Measurements from ENCODE around the gene ABTB2. TPM values are rescaled to one million over a fixed set of nuclear protein-coding genes. Genes with fewer than 3 reads are reported as not detected.

The ABTB2 gene
- polyA plus RNA-seq, 2 of the 4 experiments (the other 2 are of a cell fraction): 8.9 to 15.4 TPM

DNA sequence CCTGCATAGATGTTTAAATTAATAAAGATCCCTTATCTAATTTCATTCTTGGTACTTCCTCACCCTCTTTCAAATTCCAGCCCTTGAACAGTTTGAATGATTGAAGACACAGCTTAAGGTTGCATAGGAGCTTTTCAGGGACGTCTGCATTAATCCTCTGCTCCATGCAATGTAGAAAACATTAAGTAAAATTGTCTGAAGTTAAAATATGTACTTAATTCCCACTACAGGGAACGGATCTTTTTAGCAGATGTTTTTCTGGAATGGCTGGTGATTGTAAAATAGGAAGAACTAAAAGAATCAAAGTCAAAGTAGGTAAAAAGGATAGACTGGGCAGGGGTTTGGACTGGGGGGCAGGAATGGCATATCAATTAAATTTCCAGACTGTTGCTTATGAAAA is 58.9 kb downstream of the ABTB2 start:
- CTCF ChIA-PET: interaction anchor here (0.8 to 4.3 kb wide), 4 partner anchors 47 to 124 kb away, joined by 3 to 13 read pairs (median 4); no protein-coding TSS in a partner anchor
- DNase-seq (ENCODE audit: low read depth in 1 of 2, low spot score in 1 of 2) (no peak), FAIRE-seq (no peak), ATAC-seq (no peak)
- Histone ChIP-seq H3K4me3 (no peak overlapping the region), H3K27ac (no peak overlapping the region), H3K4me2 (no peak overlapping the region), H3K9me3 (no peaks in the 10 kb centered on the region), H3K4me1 (peaks cover 35% of the 10 kb centered on the region)
- 87% methylated on average over 2 of the region's 2 CpGs for WGBS (ENCODE audit: missing lambda C conversion rate)
- TF ChIP-seq USF2 (IDR thresholded peaks at IDR 0.05) (no peak), RNF2 (IDR thresholded peaks at IDR 0.05; ENCODE audit: borderline replicate concordance, low read depth) (no peak), RCOR1 (IDR thresholded peaks at IDR 0.05; ENCODE audit: low read depth, low read length) (no peak)
- TF ChIP-seq, protein P1, sequence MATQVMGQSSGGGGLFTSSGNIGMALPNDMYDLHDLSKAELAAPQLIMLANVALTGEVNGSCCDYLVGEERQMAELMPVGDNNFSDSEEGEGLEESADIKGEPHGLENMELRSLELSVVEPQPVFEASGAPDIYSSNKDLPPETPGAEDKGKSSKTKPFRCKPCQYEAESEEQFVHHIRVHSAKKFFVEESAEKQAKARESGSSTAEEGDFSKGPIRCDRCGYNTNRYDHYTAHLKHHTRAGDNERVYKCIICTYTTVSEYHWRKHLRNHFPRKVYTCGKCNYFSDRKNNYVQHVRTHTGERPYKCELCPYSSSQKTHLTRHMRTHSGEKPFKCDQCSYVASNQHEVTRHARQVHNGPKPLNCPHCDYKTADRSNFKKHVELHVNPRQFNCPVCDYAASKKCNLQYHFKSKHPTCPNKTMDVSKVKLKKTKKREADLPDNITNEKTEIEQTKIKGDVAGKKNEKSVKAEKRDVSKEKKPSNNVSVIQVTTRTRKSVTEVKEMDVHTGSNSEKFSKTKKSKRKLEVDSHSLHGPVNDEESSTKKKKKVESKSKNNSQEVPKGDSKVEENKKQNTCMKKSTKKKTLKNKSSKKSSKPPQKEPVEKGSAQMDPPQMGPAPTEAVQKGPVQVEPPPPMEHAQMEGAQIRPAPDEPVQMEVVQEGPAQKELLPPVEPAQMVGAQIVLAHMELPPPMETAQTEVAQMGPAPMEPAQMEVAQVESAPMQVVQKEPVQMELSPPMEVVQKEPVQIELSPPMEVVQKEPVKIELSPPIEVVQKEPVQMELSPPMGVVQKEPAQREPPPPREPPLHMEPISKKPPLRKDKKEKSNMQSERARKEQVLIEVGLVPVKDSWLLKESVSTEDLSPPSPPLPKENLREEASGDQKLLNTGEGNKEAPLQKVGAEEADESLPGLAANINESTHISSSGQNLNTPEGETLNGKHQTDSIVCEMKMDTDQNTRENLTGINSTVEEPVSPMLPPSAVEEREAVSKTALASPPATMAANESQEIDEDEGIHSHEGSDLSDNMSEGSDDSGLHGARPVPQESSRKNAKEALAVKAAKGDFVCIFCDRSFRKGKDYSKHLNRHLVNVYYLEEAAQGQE (IDR thresholded peaks at IDR 0.05): no peak
- POLR2A ChIA-PET: no interaction called here

GRCh38 chr11:34296412-34296811 is 61.4 kb downstream of the ABTB2 start:
- TF ChIP-seq, protein P1 (IDR thresholded peaks at IDR 0.05): no peak
- no peak for TF ChIP-seq RNF2 (IDR thresholded peaks at IDR 0.05; ENCODE audit: borderline replicate concordance, low read depth)
- TF ChIP-seq ESRRA (IDR thresholded peaks at IDR 0.05; ENCODE audit: borderline replicate concordance, low read length): no peak
- no peak for TF ChIP-seq ZFP36 (IDR thresholded peaks at IDR 0.05; ENCODE audit: borderline replicate concordance, partially characterized antibody)
- no peak for TF ChIP-seq MYC (IDR thresholded peaks at IDR 0.05; ENCODE audit: borderline replicate concordance, low read length)
- TF ChIP-seq, protein P2, sequence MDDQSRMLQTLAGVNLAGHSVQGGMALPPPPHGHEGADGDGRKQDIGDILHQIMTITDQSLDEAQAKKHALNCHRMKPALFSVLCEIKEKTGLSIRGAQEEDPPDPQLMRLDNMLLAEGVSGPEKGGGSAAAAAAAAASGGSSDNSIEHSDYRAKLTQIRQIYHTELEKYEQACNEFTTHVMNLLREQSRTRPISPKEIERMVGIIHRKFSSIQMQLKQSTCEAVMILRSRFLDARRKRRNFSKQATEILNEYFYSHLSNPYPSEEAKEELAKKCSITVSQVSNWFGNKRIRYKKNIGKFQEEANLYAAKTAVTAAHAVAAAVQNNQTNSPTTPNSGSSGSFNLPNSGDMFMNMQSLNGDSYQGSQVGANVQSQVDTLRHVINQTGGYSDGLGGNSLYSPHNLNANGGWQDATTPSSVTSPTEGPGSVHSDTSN (IDR thresholded peaks at IDR 0.05): no peak
- TF ChIP-seq CHD2 (IDR thresholded peaks at IDR 0.05; ENCODE audit: low read length, partially characterized antibody): no peak
- TF ChIP-seq, protein P3, sequence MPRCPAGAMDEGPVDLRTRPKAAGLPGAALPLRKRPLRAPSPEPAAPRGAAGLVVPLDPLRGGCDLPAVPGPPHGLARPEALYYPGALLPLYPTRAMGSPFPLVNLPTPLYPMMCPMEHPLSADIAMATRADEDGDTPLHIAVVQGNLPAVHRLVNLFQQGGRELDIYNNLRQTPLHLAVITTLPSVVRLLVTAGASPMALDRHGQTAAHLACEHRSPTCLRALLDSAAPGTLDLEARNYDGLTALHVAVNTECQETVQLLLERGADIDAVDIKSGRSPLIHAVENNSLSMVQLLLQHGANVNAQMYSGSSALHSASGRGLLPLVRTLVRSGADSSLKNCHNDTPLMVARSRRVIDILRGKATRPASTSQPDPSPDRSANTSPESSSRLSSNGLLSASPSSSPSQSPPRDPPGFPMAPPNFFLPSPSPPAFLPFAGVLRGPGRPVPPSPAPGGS (IDR thresholded peaks at IDR 0.05): no peak
- TF ChIP-seq TFCP2L1 (CRISPR knock-in tag; IDR thresholded peaks at IDR 0.05): no peak
- TF ChIP-seq EHF (CRISPR knock-in tag; IDR thresholded peaks at IDR 0.05): no peak
- TF ChIP-seq RARB (CRISPR knock-in tag; IDR thresholded peaks at IDR 0.05): no peak
- no peak for TF ChIP-seq USF2 (IDR thresholded peaks at IDR 0.05)
- no peak for TF ChIP-seq TP53 (CRISPR knock-in tag; IDR thresholded peaks at IDR 0.05)
- TF ChIP-seq HDAC2 (IDR thresholded peaks at IDR 0.05): no peak
- TF ChIP-seq, protein P4, sequence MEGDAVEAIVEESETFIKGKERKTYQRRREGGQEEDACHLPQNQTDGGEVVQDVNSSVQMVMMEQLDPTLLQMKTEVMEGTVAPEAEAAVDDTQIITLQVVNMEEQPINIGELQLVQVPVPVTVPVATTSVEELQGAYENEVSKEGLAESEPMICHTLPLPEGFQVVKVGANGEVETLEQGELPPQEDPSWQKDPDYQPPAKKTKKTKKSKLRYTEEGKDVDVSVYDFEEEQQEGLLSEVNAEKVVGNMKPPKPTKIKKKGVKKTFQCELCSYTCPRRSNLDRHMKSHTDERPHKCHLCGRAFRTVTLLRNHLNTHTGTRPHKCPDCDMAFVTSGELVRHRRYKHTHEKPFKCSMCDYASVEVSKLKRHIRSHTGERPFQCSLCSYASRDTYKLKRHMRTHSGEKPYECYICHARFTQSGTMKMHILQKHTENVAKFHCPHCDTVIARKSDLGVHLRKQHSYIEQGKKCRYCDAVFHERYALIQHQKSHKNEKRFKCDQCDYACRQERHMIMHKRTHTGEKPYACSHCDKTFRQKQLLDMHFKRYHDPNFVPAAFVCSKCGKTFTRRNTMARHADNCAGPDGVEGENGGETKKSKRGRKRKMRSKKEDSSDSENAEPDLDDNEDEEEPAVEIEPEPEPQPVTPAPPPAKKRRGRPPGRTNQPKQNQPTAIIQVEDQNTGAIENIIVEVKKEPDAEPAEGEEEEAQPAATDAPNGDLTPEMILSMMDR (IDR thresholded peaks at IDR 0.05): no peak

More at GRCh38 chr11:34296412-34296811, 61.4 kb downstream of the ABTB2 start:
- H3K4me1 ChIP-seq: peaks cover 20% of the 10 kb centered on the region
- CTCF ChIA-PET: interaction anchor here (0.7 to 1.3 kb wide), 2 partner anchors 12 to 22 kb away, joined by 4 read pairs; no protein-coding TSS in a partner anchor
- 83% methylated on average over 1 of the region's 1 CpG for WGBS (ENCODE audit: missing lambda C conversion rate)
- no peaks in the 10 kb centered on the region for H3K9me3 ChIP-seq
- POLR2A ChIA-PET: no interaction called here
- 0 out of 6 replicates have a peak overlapping the region, but pooled peaks of 1 of the 2 experiments have one; percentile 6 for H3K27ac ChIP-seq
- H3K4me2 ChIP-seq: no peak overlapping the region
- peak; percentile 19 to 39; a peak in 3 of 6 replicates for ATAC-seq
- no peak for DNase-seq (ENCODE audit: low read depth in 1 of 2, low spot score in 1 of 2)
- no peak for FAIRE-seq
- H3K4me3 ChIP-seq: no peak overlapping the region

Data from A549 (cell line).